Effector memory CD8-positive, alpha-beta T cell (primary cell): Measurements from ENCODE around the gene CCDC3.

Experiments
- ATAC-seq: fragments of 150-1000 bp; cut with Tn5 transposase; replicated peaks from 2 replicates; pipeline ENCODE4 v1.10.0; 2021; ENCODE audit warnings: mild to moderate bottlenecking, moderate library complexity
- DNase-seq, 3 experiments: peaks; one replicate each; pipeline ENCODE4 v3.0.0; 2021
- H3K27ac Mint-ChIP-seq, 2 donors: one replicate each; pipeline ENCODE4 v1.8.0; 2022; ENCODE audit warnings: mild to moderate bottlenecking in 2 of 2, mixed read lengths in 2 of 2, moderate library complexity in 2 of 2
- H3K27me3 Mint-ChIP-seq, 2 donors: one replicate each; pipeline ENCODE4 v1.8.0; 2022; ENCODE audit warnings: mixed read lengths in 2 of 2
- H3K36me3 Mint-ChIP-seq: one replicate; pipeline ENCODE4 v1.8.0; 2022; ENCODE audit warnings: mild to moderate bottlenecking, moderate library complexity, mixed read lengths; ENCODE audit not compliant: insufficient read depth
- H3K4me1 Mint-ChIP-seq, 2 donors: one replicate each; pipeline ENCODE4 v1.8.0; 2022; ENCODE audit warnings: low read depth in 2 of 2, mixed read lengths in 2 of 2
- H3K4me3 Mint-ChIP-seq, 2 donors: one replicate each; pipeline ENCODE4 v1.8.0; 2022; ENCODE audit warnings: mild to moderate bottlenecking in 2 of 2, mixed read lengths in 2 of 2, moderate library complexity in 2 of 2
- H3K9me3 Mint-ChIP-seq, 2 donors: one replicate each; pipeline ENCODE4 v1.8.0; 2022; ENCODE audit warnings: mixed read lengths in 2 of 2

CCDC3 gene

DNA sequence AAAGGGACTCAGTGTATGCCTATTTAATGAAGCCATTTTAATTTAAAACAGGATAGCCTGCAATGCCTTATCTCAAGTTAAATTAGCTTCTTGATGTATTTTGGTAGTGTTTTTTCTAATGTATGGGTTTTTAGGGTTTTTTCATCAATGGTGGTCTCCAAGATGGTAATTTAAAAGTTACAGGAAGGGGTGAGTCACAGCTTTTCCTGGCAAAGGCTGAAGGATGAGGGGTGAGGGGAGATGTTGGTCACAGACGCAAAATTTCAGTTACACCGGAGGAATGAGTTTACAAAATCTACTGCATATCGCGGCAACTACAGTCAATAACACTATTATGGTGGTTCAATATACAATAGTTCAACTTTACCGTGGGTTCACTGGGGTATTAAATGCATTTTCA, 31.6 kb downstream of the CCDC3 start:
- ATAC-seq, result no peak
- Mint-ChIP-seq H3K4me1 (no peaks in the 10 kb centered on the region), H3K27ac (no peak overlapping the region), H3K9me3 (peaks cover 4 to 20% of the 10 kb centered on the region in 2 donors), H3K36me3 (peaks cover 3% of the 10 kb centered on the region), H3K27me3 (peaks cover 25 to 52% of the 10 kb centered on the region in 2 donors), H3K4me3 (no peak overlapping the region)
- DNase-seq, result no peak

DNA sequence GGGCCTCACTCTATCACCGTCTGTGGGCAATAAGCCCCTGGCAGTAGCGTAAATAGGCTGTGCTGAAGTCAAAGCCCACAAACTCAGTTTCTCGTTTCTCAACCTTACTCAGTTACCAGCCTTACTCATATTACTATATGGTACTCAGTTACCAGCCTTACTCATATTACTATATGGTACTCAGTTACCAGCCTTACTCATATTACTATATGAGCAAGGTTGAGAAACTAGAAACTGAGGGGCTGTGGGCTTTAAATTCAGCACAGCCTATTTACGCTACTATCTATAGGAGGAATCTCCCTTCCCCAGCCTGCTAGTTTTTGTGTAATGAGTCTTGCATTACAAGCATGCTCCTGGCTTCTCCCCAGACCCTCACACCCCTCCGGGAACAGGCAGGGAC, 35.4 kb downstream of the CCDC3 start:
- Mint-ChIP-seq H3K4me1 (no peaks in the 10 kb centered on the region), H3K9me3 (peaks cover 4 to 20% of the 10 kb centered on the region in 2 donors), H3K27ac (no peak overlapping the region), H3K4me3 (no peak overlapping the region), H3K27me3 (peaks cover 17 to 38% of the 10 kb centered on the region in 2 donors), H3K36me3 (peaks cover 3% of the 10 kb centered on the region)
- no peak for ATAC-seq
- no peak for DNase-seq

DNA sequence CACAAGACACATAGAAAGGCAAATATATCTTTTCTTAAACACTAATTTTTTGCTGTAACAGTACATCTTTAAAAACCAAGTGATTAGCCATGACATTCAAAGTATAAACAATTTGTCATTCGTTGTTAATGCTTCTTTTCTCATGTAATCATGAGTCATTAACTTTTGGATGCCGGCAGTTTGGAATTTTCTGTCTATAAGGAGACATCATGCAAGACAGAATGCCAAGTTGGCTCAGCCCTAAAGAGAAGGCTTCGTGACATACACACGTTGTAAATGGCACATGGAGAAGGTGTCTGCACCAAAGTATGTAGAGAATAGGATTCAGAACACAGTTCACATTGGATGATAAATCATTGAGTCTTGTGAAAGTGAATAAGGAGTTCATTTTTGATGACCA, 35.9 kb downstream of the CCDC3 start:
- no peak for ATAC-seq
- Mint-ChIP-seq H3K36me3 (peaks cover 3% of the 10 kb centered on the region), H3K4me1 (no peaks in the 10 kb centered on the region), H3K9me3 (peaks cover 4 to 20% of the 10 kb centered on the region in 2 donors), H3K27ac (no peak overlapping the region), H3K27me3 (peaks cover 17 to 38% of the 10 kb centered on the region in 2 donors), H3K4me3 (no peak overlapping the region)
- no peak for DNase-seq

DNA sequence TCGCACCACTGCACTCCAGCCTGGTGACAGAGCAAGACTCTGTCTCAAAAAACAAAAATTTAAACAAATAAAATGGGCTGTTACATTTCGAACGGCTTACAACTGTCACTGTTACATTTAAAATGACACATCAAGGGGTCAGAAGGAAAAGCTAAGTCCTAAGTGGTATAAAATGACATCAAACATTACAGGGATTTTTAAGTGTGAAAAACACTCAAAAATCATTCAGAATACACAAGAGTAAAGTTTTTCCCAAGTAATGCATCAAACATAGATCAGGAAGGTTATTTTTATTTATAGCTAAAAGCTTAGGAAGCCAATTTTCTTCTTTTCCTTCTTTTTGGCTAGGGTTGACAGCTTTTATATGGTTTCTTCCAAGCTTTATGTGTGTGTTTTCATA, 39.0 kb downstream of the CCDC3 start:
- H3K4me1 Mint-ChIP-seq, result no peaks in the 10 kb centered on the region
- no peak for DNase-seq
- H3K36me3 Mint-ChIP-seq, result peaks cover 3% of the 10 kb centered on the region

DNA sequence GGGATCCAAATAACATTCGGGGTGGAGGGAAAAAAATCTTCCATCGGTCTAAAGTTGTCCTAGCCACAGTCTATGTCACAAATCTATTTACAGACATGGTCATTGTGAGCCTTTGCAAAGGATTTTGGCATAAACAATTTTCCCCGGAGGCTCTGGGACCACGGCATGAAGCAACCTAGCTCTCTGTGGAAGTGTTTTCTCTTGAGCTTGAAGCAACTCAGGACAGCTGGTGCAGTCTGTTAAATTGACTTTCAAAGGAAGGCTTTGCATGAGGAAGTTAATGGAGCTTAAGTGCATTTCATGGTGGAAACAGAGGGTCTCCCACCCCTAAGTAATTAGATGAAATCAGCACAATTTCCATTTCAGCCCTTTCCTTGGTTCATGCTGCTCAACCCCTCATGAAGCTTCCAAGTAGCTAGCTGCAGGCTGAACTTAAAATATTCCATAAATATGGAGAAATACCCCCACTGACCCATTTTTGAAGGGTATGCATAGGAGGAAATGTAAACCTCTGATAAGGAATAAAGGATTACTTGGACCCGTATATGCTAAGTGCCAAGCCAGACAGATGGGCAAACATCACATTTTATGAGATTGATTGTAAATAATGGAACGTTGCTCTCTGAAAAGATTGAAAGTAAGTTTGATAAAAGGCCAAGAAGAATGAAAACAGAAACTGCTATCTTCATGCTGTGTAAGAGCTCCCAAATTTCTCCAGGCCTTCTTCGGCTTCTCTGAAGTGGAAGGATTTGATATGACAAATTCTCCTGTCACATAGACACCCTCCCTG, 39.9 kb downstream of the CCDC3 start:
- DNase-seq (no peak), ATAC-seq (no peak)
- no peaks in the 10 kb centered on the region for H3K36me3 Mint-ChIP-seq
- H3K4me1 Mint-ChIP-seq, result no peaks in the 10 kb centered on the region
- H3K27ac Mint-ChIP-seq, result no peak overlapping the region
- H3K4me3 Mint-ChIP-seq, result no peak overlapping the region
- peaks cover 0 to 5% of the 10 kb centered on the region in 2 donors for H3K9me3 Mint-ChIP-seq
- H3K27me3 Mint-ChIP-seq, result peaks cover 13 to 44% of the 10 kb centered on the region in 2 donors

More for the DNA sequence above, 39.0 kb downstream of the CCDC3 start:
- Mint-ChIP-seq H3K9me3 (peaks cover 8 to 9% of the 10 kb centered on the region in 2 donors), H3K27ac (no peak overlapping the region), H3K4me3 (no peak overlapping the region), H3K27me3 (peaks cover 13 to 37% of the 10 kb centered on the region in 2 donors)
- ATAC-seq, result no peak

DNA sequence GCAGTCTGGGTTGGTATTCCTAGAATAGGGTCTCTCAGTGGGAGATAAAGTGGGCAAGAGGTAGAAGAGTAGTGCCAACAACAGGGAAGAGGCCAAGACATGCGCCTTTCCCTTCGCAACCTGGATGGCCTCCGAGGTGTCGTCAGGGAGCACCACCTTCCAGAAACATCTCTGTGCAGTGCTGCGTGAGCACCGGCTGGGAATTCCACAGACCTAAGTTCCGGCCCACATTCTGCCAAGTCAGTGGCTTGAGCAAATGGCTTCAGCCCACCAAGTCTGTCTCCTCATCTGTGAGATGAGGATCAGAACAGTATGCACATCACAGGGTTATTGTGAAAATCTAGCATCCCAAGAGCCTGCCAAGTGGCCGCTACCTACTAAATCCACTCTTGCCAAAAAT, 40.6 kb downstream of the CCDC3 start:
- H3K4me3 Mint-ChIP-seq, result no peak overlapping the region
- H3K4me1 Mint-ChIP-seq, result no peaks in the 10 kb centered on the region
- peaks cover 0 to 5% of the 10 kb centered on the region in 2 donors for H3K9me3 Mint-ChIP-seq

DNA sequence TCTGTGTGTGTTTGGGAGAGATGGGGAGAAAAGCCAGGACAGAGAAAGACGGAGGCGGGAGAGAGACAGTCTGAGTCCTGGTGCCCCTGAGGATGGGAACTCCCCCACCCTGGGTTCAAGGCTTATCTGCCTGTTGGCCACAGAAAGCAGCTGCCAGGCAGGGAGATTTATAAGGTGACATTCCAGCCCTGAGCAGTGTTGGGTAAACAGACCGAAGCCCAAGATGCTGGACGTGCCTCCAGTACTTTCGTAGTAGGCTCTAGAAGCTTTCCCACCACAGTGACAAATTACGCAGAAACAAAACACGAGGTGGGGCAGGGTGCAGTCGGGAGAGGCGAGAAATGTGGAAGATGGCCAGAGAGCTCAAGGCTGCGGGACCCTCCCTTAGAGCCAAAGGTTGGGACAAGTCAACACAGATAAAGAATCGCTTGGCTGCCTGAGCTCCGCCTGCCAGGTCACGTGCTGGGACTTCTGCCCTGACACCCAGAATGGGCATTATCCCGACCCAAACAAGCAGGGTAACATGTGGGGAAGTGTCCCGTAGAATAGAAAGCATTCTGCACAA, 41.1 kb downstream of the CCDC3 start:
- no peak for ATAC-seq
- H3K4me3 Mint-ChIP-seq, result no peak overlapping the region
- no peak for DNase-seq
- H3K27me3 Mint-ChIP-seq, result peaks cover 13 to 42% of the 10 kb centered on the region in 2 donors
- H3K36me3 Mint-ChIP-seq, result no peaks in the 10 kb centered on the region
- H3K9me3 Mint-ChIP-seq, result peaks cover 0 to 5% of the 10 kb centered on the region in 2 donors
- no peak overlapping the region for H3K27ac Mint-ChIP-seq
- no peaks in the 10 kb centered on the region for H3K4me1 Mint-ChIP-seq

More for the DNA sequence above, 40.6 kb downstream of the CCDC3 start:
- H3K27me3 Mint-ChIP-seq, result peaks cover 13 to 44% of the 10 kb centered on the region in 2 donors
- ATAC-seq, result no peak
- no peak for DNase-seq
- no peaks in the 10 kb centered on the region for H3K36me3 Mint-ChIP-seq
- no peak overlapping the region for H3K27ac Mint-ChIP-seq

DNA sequence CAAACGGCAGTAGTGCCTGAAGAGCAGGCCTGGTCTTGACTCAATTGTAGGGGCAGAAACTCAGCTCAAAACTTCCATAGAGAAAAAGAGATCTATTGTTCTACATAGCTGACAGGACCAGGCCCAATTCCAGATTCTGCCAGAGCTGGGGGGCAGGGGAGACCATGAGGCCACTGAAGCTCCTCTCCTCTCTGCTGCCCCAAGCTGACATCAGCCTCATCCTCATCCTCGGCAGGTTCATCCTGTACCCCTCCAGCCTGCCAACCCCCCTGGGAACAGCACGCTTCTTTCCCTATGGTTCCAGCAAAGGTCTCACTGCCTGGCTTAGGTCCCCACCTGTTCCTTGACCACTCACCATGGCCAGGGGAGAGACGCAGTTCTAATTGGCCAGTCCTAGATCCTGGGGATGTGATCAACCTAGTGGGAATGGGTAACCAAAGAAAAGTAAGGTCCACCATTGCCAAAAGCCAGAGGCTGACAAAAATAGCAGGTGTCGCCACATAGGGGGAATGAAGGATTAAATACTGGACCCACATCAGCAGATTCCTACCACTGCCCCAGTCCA, 42.9 kb downstream of the CCDC3 start:
- Mint-ChIP-seq H3K27me3 (peaks cover 13 to 31% of the 10 kb centered on the region in 2 donors), H3K36me3 (no peaks in the 10 kb centered on the region)
- no peak for ATAC-seq

DNA sequence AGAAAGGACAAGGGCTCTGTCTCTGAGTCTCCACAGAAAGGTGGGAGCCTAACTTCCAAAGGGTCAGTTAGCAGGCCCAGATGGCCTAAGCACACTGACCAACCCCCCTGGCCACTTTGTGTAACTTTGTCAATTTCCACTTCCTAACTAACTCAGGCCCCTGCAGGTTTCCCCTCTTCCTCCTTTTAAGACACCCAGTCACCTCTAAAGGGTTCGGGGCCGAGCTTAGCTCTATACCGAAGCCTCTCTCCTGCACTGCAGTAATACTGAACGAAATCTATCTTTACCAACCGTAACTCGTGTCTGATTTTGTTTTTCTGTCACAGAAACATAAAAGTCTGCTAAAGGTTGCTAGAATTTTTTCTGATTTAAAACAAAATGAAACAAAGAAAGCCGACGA, 44.4 kb downstream of the CCDC3 start:
- DNase-seq, result no peak
- no peak overlapping the region for H3K27ac Mint-ChIP-seq
- ATAC-seq, result no peak
- H3K4me3 Mint-ChIP-seq, result no peak overlapping the region
- H3K27me3 Mint-ChIP-seq, result peaks cover 6 to 46% of the 10 kb centered on the region in 2 donors
- no peaks in the 10 kb centered on the region for H3K4me1 Mint-ChIP-seq
- H3K36me3 Mint-ChIP-seq, result no peaks in the 10 kb centered on the region
- peaks cover 8 to 10% of the 10 kb centered on the region in 2 donors for H3K9me3 Mint-ChIP-seq

More for the DNA sequence above, 42.9 kb downstream of the CCDC3 start:
- Mint-ChIP-seq H3K4me1 (no peaks in the 10 kb centered on the region), H3K9me3 (peaks cover 0 to 5% of the 10 kb centered on the region in 2 donors), H3K4me3 (no peak overlapping the region), H3K27ac (no peak overlapping the region)
- DNase-seq, result no peak

DNA sequence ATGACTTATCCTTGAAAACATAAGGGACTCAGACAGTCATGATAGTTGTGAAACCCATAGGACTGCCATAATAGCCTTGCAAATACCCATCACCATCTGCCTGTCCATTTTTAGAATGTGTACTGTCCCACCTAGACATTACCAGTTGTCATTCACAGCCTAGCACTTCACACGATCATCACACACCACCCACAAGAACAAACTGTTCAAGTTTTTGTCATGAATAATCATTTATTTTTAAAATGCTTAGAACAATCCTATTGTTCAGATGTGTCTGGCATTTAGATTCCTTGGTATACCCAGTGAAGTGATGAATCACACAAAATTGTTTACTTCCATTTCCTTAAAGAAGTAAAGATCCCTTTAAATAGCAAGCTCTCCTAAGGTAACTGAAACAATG, 46.6 kb downstream of the CCDC3 start:
- peaks cover 8 to 10% of the 10 kb centered on the region in 2 donors for H3K9me3 Mint-ChIP-seq
- H3K36me3 Mint-ChIP-seq, result no peaks in the 10 kb centered on the region
- H3K4me3 Mint-ChIP-seq, result no peak overlapping the region
- peaks cover 5 to 57% of the 10 kb centered on the region in 2 donors for H3K27me3 Mint-ChIP-seq
- ATAC-seq, result no peak
- no peak overlapping the region for H3K27ac Mint-ChIP-seq
- no peak for DNase-seq
- H3K4me1 Mint-ChIP-seq, result no peaks in the 10 kb centered on the region

DNA sequence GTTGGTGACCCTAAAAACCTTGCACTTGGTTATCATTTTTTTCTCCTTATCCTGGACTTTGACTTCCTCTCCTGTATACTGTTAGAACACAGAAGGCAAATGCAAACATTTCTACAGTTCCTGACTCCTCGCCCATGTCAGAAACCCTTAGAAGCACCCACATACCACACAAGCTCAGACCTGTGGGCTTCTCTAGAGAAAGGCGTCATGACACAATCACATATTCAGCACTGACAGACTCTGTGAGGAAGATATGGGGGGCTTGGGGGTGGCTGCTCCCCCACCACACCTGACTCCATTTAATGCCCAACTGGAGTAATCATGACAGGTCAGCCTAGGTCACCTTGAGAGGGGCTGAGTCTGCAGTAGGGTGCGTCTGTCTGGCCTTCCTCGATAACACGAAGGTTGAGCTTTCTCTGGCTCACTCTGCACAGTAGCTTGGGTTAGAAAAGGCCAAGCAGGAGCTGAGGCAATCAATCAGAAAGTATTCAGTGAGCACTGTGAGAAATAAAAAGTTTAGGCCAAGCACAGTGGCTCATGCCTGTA, 50.9 kb downstream of the CCDC3 start:
- H3K27me3 Mint-ChIP-seq, result peaks cover 18 to 44% of the 10 kb centered on the region in 2 donors
- H3K36me3 Mint-ChIP-seq, result no peaks in the 10 kb centered on the region
- no peak for DNase-seq
- ATAC-seq, result no peak
- no peaks in the 10 kb centered on the region for H3K4me1 Mint-ChIP-seq
- no peak overlapping the region for H3K4me3 Mint-ChIP-seq
- H3K9me3 Mint-ChIP-seq, result peaks cover 2 to 10% of the 10 kb centered on the region in 2 donors
- no peak overlapping the region for H3K27ac Mint-ChIP-seq

DNA sequence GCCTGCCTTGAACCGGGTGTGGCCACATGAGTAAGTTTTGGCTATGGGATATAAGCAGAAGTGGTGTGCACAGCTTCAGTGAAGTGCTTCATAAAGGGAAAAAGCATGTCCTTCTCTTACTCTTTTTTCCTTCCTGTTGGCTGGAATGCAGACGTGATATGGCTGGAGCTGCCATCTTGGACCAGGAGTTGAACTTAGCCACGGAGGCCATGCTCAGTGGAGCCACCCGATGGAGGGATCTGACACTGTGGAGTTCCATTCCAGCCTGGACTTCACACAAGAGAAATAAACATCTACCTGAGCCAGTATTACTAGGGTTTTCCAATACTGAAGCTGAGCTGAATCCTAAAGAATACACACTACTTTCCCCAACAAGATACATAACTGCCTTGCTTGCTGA, 52.3 kb downstream of the CCDC3 start:
- Mint-ChIP-seq H3K9me3 (peaks cover 2 to 10% of the 10 kb centered on the region in 2 donors), H3K4me3 (no peak overlapping the region), H3K4me1 (no peaks in the 10 kb centered on the region), H3K27me3 (peaks cover 20 to 45% of the 10 kb centered on the region in 2 donors), H3K27ac (no peak overlapping the region), H3K36me3 (no peaks in the 10 kb centered on the region)
- DNase-seq (no peak), ATAC-seq (no peak)

DNA sequence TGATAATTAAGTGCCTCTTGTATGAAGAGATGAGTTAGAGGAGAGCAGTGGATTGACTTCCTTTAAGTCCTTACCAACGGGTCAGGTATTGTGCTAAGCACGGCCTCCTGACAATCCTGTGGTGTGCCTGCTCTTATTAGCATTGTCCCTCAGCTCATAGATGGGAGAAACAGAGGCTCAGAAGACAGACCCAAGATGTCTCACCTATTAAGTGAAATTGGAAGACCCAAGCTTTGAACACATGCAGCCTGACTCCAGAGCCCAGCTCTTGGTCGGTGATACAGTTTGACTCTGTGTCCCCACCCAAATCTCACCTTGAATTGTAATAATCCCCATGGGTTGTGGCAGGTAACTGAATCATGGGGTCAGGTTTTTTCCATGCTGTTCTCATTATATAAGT, 53.8 kb downstream of the CCDC3 start:
- Mint-ChIP-seq H3K4me3 (no peak overlapping the region), H3K4me1 (no peaks in the 10 kb centered on the region), H3K9me3 (peaks cover 0 to 2% of the 10 kb centered on the region in 2 donors), H3K27ac (no peak overlapping the region), H3K27me3 (peaks cover 25 to 40% of the 10 kb centered on the region in 2 donors), H3K36me3 (no peaks in the 10 kb centered on the region)
- ATAC-seq, result no peak
- no peak for DNase-seq
